Transverse colon (tissue), 3 donors: ENCODE results near the gene HOXB7.

Source experiments
- CTCF ChIP-seq, 5 experiments: fragments of 200-600 bp in 3 of 5; fragments of 450-650 bp in 2 of 5; sonication (generic) in 3 of 5; IDR thresholded peaks; 1 replicate in 2 of 5; 2 replicates in 3 of 5; pipeline ENCODE4 v1.5.1; 2016 to 2017; ENCODE audit warnings: antibody characterized with exemption in 5 of 5, inconsistent platforms in 3 of 5, mild to moderate bottlenecking in 2 of 5, moderate library complexity in 1 of 5
- EP300 ChIP-seq: sonication (generic); formaldehyde crosslinking; IDR thresholded peaks from one replicate; pipeline ENCODE4 v1.6.1; 2017; ENCODE audit warnings: antibody characterized with exemption, low read depth

DNA sequence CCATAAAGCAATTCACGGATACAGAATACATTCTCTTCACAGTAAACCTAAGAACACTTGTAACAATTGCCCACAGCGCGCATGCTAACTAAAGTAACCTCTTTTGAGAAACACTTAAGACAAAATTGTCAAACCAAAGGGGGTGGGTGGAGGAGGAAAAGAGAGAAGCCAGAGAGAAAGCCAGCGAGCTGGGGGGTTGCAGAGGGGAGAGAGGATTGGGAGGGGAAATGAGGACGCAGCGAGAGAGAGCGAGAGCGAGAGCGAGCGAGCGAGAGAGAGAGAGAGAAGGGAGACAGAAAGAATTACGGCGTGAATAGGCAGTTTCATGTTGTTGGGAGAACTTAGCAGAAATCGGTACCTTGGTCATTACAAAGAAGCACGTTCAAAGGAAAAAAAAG is 1.6 kb upstream of the HOXB7 start:
- no peak for TF ChIP-seq CTCF (IDR thresholded peaks at IDR 0.05)
- no peak for TF ChIP-seq EP300
